ENCODE measurements around the gene EVC2. TPM values are rescaled to one million over a fixed set of nuclear protein-coding genes. Genes with fewer than 3 reads are reported as not detected.

Gene EVC2
- total and polyA plus RNA-seq, 2 of the 13 experiments (the other 11 are each of a cell fraction or from before 2014, with no cell fraction given), result not detected

GRCh38 chr4:5618051-5618960, 90.1 kb downstream of the EVC2 start (continued):
- TF ChIP-seq MYC (CRISPR knock-in tag; IDR thresholded peaks at IDR 0.05; ENCODE audit: borderline replicate concordance), result no peak
- TF ChIP-seq MXI1 (IDR thresholded peaks at IDR 0.05; ENCODE audit: borderline replicate concordance, low read depth, low read length), result no peak
- TF ChIP-seq MXD3 (CRISPR knock-in tag; IDR thresholded peaks at IDR 0.05), result no peak
- no peak for TF ChIP-seq ZNF33B (CRISPR knock-in tag; IDR thresholded peaks at IDR 0.05)
- TF ChIP-seq ZNF891 (CRISPR knock-in tag; IDR thresholded peaks at IDR 0.05), result no peak
- TF ChIP-seq ZNF781 (CRISPR knock-in tag; IDR thresholded peaks at IDR 0.05; ENCODE audit: borderline replicate concordance, not compliant biosample characterization), result no peak
- no peak for TF ChIP-seq ZNF549 (CRISPR knock-in tag; IDR thresholded peaks at IDR 0.05)
- no peak for TF ChIP-seq ZNF772 (CRISPR knock-in tag; IDR thresholded peaks at IDR 0.05)
- no peak for TF ChIP-seq KAT2B (IDR thresholded peaks at IDR 0.05; ENCODE audit: borderline replicate concordance, low read depth, low read length)
- TF ChIP-seq ASH2L (IDR thresholded peaks at IDR 0.05; ENCODE audit: insufficient read length, low read depth, low read length), result no peak
- TF ChIP-seq TCF12 (IDR thresholded peaks at IDR 0.05), result no peak
- no peak for TF ChIP-seq TCF12 (CRISPR knock-in tag; IDR thresholded peaks at IDR 0.05)

- no peak for ATAC-seq
- Histone ChIP-seq H2AFZ (ENCODE audit: low read length) (no peak overlapping the region), H3K36me3 (replicated peaks in 1 of 2; ENCODE audit: control insufficient read depth in 1 of 2, insufficient read depth in 2 of 2, low read length in 2 of 2) (no peaks in the 10 kb centered on the region), H4K20me1 (ENCODE audit: insufficient read depth, low read length) (no peaks in the 10 kb centered on the region), H3K27me3 (ENCODE audit: control insufficient read depth in 1 of 2, insufficient read depth in 2 of 2, low read length in 2 of 2) (peaks cover 0 to 19% of the 10 kb centered on the region in 2 experiments; a peak in 2 of 5 replicates), H3K4me1 (ENCODE audit: insufficient read depth, low read length) (no peaks in the 10 kb centered on the region), H3K9ac (ENCODE audit: insufficient read depth, low read depth, low read length) (no peak overlapping the region), H3K9me3 (ENCODE audit: low read length) (no peaks in the 10 kb centered on the region), H3K27ac (ENCODE audit: extremely low read length, insufficient read depth, low read length) (no peak overlapping the region), H3K4me3 (replicated peaks in 1 of 3; ENCODE audit: insufficient read depth in 1 of 3, low read depth in 2 of 3, low read length in 3 of 3) (no peak overlapping the region), H3K79me2 (ENCODE audit: insufficient read depth, low read length) (no peaks in the 10 kb centered on the region), H3K4me2 (ENCODE audit: low read depth, low read length) (no peak overlapping the region)
- intact Hi-C loops (cut with micrococcal nuclease; ENCODE audit: unreplicated experiment), result no loop called here
- no peak for FAIRE-seq
- no peak for TF ChIP-seq YEATS2 (CRISPR knock-in tag; IDR thresholded peaks at IDR 0.05; ENCODE audit: borderline replicate concordance)
- no peak for TF ChIP-seq TARDBP (CRISPR knock-in tag; IDR thresholded peaks at IDR 0.05)
- TF ChIP-seq TAF1 (CRISPR knock-in tag; IDR thresholded peaks at IDR 0.05), result no peak
- no peak for TF ChIP-seq PAF1 (CRISPR knock-in tag; IDR thresholded peaks at IDR 0.05)
- no peak for TF ChIP-seq MIER3 (CRISPR knock-in tag; IDR thresholded peaks at IDR 0.05; ENCODE audit: borderline replicate concordance)
- TF ChIP-seq ZNF124 (CRISPR knock-in tag; IDR thresholded peaks at IDR 0.05), result no peak
- TF ChIP-seq ONECUT2 (CRISPR knock-in tag; IDR thresholded peaks at IDR 0.05), result no peak
- no peak for TF ChIP-seq E2F1 (CRISPR knock-in tag; IDR thresholded peaks at IDR 0.05)
- TF ChIP-seq NR0B2 (CRISPR knock-in tag; IDR thresholded peaks at IDR 0.05), result no peak
- POLR2A ChIA-PET, result no interaction called here
- DNase-seq (ENCODE audit: low spot score), result no peak
- BruUV-seq (replicated peaks), result no TSS peak
- in situ Hi-C loops (cut with HindIII; ENCODE audit: extremely low pct_ligation_motif_present, low pct_unique_long_range_greater_than_20kb), result no loop called here
- 61% methylated on average over 12 of the region's 16 CpGs for WGBS (ENCODE audit: low lambda C conversion rate)
- CTCF ChIA-PET (ENCODE audit: low intra/inter-chr PET ratio, low total read pairs), result no interaction called here
Observed at GRCh38 chr4:5616331-5616950, 91.9 kb downstream of the EVC2 start.
